GM12878 (cell line): Measurements from ENCODE around the gene CCDC91. TPM values are rescaled to one million over a fixed set of nuclear protein-coding genes. Genes with fewer than 3 reads are reported as not detected.

Source experiments
- ATF7 ChIP-seq: fragments of 450-650 bp; IDR thresholded peaks from 2 replicates; pipeline ENCODE4 v1.6.1; 2016; ENCODE audit warnings: low read depth, mild to moderate bottlenecking
- BACH1 ChIP-seq: fragments of 450-650 bp; IDR thresholded peaks from 2 replicates; pipeline ENCODE4 v1.6.1; 2017; ENCODE audit warnings: mild to moderate bottlenecking, borderline replicate concordance
- CREM ChIP-seq: IDR thresholded peaks from 2 replicates; pipeline ENCODE4 v1.6.1; 2014; ENCODE audit warnings: antibody characterized with exemption, low read depth
- DPF2 ChIP-seq: fragments of 450-650 bp; IDR thresholded peaks from 2 replicates; pipeline ENCODE4 v1.6.1; 2017; ENCODE audit warnings: mild to moderate bottlenecking
- ELK1 ChIP-seq: IDR thresholded peaks from 2 replicates; pipeline ENCODE4 v1.6.1; 2012; ENCODE audit warnings: low read depth, low read length, improper control_type of control experiment
- IRF5 ChIP-seq: fragments of 450-650 bp; IDR thresholded peaks from 2 replicates; pipeline ENCODE4 v1.6.1; 2017; ENCODE audit warnings: borderline replicate concordance
- NBN ChIP-seq: fragments of 450-650 bp; IDR thresholded peaks from 2 replicates; pipeline ENCODE4 v1.6.1; 2016
- NKRF ChIP-seq: fragments of 450-650 bp; conservative IDR thresholded peaks from 2 replicates; pipeline ENCODE4 v1.6.1; 2017; ENCODE audit warnings: mild to moderate bottlenecking, moderate library complexity
- NR2C1 ChIP-seq: fragments of 450-650 bp; IDR thresholded peaks from 2 replicates; pipeline ENCODE4 v1.6.1; 2017; ENCODE audit warnings: antibody characterized with exemption, mild to moderate bottlenecking, moderate library complexity
- PAX8 ChIP-seq: fragments of 450-650 bp; IDR thresholded peaks from 2 replicates; pipeline ENCODE4 v1.6.1; 2017; ENCODE audit warnings: mild to moderate bottlenecking, moderate library complexity
- PML ChIP-seq: IDR thresholded peaks from 2 replicates; pipeline ENCODE4 v1.6.1; 2012; ENCODE audit warnings: low read length, inconsistent platforms
- RAD21 ChIP-seq: IDR thresholded peaks from 2 replicates; pipeline ENCODE4 v1.6.1; 2011; ENCODE audit warnings: mild to moderate bottlenecking, low read depth, low read length, moderate library complexity; ENCODE audit not compliant: insufficient read depth
- RB1 ChIP-seq: fragments of 450-650 bp; formaldehyde crosslinking; IDR thresholded peaks from 2 replicates; pipeline ENCODE4 v1.6.1; 2017; ENCODE audit warnings: mild to moderate bottlenecking, borderline replicate concordance
- RCOR1 ChIP-seq: conservative IDR thresholded peaks from 2 replicates; pipeline ENCODE4 v1.6.1; 2012; ENCODE audit warnings: low read depth, low read length, improper control_type of control experiment
- STAT3 ChIP-seq: IDR thresholded peaks from 2 replicates; pipeline ENCODE4 v1.6.1; 2011; ENCODE audit warnings: low read depth, low read length, improper control_type of control experiment
- TAF1 ChIP-seq: IDR thresholded peaks from 2 replicates; pipeline ENCODE4 v1.6.1; 2011; ENCODE audit warnings: mild to moderate bottlenecking, low read depth, low read length, borderline replicate concordance
- TARDBP ChIP-seq: IDR thresholded peaks from 2 replicates; pipeline ENCODE4 v1.6.1; 2016; ENCODE audit warnings: borderline replicate concordance
- ZBED1 ChIP-seq: IDR thresholded peaks from 2 replicates; pipeline ENCODE4 v1.6.1; 2016; ENCODE audit warnings: borderline replicate concordance
- ZBTB33 ChIP-seq: fragments of 450-650 bp; IDR thresholded peaks from 2 replicates; pipeline ENCODE4 v1.6.1; 2017; ENCODE audit warnings: mild to moderate bottlenecking
- ZBTB40 ChIP-seq: fragments of 450-650 bp; IDR thresholded peaks from 2 replicates; pipeline ENCODE4 v1.6.1; 2016; ENCODE audit warnings: mild to moderate bottlenecking, moderate library complexity, borderline replicate concordance
- ZNF622 ChIP-seq: fragments of 450-650 bp; IDR thresholded peaks from 2 replicates; pipeline ENCODE4 v1.6.1; 2017; ENCODE audit warnings: mild to moderate bottlenecking, inconsistent platforms
- ZSCAN29 ChIP-seq: fragments of 450-650 bp; IDR thresholded peaks from 2 replicates; pipeline ENCODE4 v1.6.1; 2017; ENCODE audit warnings: mild to moderate bottlenecking, moderate library complexity
- polyA plus RNA-seq, 11 experiments: library from polyadenylated mRNA; depleted of rRNA in 4 of 11; unstranded in 6 of 11; stranded (reverse) in 5 of 11; fragments of >200 nt; fragmentation: Nextera tagmentation in 4 of 11; fragmentation: Illumina TruSeq in 1 of 11; extraction: Ambion mirVana in 4 of 11; extraction: Trizol in 1 of 11; gene quantifications; 1 replicate in 1 of 11; 2 replicates in 10 of 11; pipeline versions ENCODE4 v1.2.1 to v1.2.3, GENCODE V29; 2011 to 2016; ENCODE audit warnings: inconsistent platforms in 2 of 11, missing spikeins in 2 of 11, low read depth in 1 of 11
- total RNA-seq, 4 experiments: library from RNA; depleted of rRNA in 3 of 4; stranded (reverse); fragments of >200 nt in 3 of 4; fragmentation: Illumina TruSeq in 1 of 4; extraction: Trizol in 1 of 4; gene quantifications; 2 replicates each; pipeline versions ENCODE4 v1.2.1 to v1.2.3, GENCODE V29; 2013 to 2021

The CCDC91 gene
- total and polyA plus RNA-seq, 10 of the 15 experiments (the other 5 are each of a cell fraction or from before 2014, with no cell fraction given) = 6.1 to 24.9 (median 16.5) TPM

GRCh38 chr12:28190321-28191050, at the start of gene CCDC91 (continued):
- peak; percentile 94 for TF ChIP-seq NKRF
- peak; percentile 92 for TF ChIP-seq DPF2
- TF ChIP-seq ZSCAN29 = no peak
- no peak for TF ChIP-seq ZNF622
- peak; percentile 86; the same call in 1 of the 2 replicates for TF ChIP-seq RB1
- TF ChIP-seq PML = no peak; the same call in 1 of the 2 replicates
- 0 out of 2 replicates have a peak, but pooled peaks have one; percentile 85 for TF ChIP-seq NBN
- peak; percentile 34 for TF ChIP-seq ELK1
- TF ChIP-seq STAT3 = no peak
- TF ChIP-seq TARDBP = no peak
- TF ChIP-seq IRF5 = no peak
- no peak for TF ChIP-seq RAD21
- no peak for TF ChIP-seq PAX8
- no peak; the same call in 1 of the 2 replicates for TF ChIP-seq ATF7
- TF ChIP-seq ZBTB40 = peak; percentile 85
- TF ChIP-seq ZBED1 = no peak
- TF ChIP-seq ZBTB33 = no peak
- peak; percentile 94 for TF ChIP-seq BACH1
- TF ChIP-seq TAF1 = peak; percentile 68
- TF ChIP-seq NR2C1 = peak; percentile 97
- peak; percentile 83 for TF ChIP-seq CREM
- TF ChIP-seq RCOR1 = no peak
